ENCODE data around the gene OSBPL7.

DNA sequence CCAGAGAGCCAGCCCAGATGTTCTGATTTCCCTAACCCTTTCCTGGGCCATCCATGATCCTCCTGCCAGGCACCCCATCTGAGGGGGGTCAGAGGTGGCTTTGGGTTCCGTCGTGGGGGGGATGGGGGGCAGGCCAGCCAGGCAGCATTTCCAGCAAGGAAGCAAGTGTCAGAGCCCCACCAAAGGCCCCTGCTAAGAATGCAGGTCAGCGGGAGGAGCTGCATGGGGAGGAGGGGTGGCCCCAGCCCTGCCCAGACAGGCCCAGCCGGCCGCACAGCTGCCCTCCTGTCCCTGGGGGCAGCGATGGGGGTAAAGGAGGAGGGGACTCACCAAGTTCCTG lies 21.8 kb upstream of the OSBPL7 start:
- TF ChIP-seq, protein P1, sequence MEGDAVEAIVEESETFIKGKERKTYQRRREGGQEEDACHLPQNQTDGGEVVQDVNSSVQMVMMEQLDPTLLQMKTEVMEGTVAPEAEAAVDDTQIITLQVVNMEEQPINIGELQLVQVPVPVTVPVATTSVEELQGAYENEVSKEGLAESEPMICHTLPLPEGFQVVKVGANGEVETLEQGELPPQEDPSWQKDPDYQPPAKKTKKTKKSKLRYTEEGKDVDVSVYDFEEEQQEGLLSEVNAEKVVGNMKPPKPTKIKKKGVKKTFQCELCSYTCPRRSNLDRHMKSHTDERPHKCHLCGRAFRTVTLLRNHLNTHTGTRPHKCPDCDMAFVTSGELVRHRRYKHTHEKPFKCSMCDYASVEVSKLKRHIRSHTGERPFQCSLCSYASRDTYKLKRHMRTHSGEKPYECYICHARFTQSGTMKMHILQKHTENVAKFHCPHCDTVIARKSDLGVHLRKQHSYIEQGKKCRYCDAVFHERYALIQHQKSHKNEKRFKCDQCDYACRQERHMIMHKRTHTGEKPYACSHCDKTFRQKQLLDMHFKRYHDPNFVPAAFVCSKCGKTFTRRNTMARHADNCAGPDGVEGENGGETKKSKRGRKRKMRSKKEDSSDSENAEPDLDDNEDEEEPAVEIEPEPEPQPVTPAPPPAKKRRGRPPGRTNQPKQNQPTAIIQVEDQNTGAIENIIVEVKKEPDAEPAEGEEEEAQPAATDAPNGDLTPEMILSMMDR (IDR thresholded peaks at IDR 0.05; ENCODE audit: extremely low read depth in 1 of 2, insufficient read depth in 1 of 2, low read depth in 1 of 2, low read length in 2 of 2) = no peak
- no peak for TF ChIP-seq EZH2 (IDR thresholded peaks at IDR 0.05; ENCODE audit: borderline replicate concordance, low read depth, low read length, severe bottlenecking)
- TF ChIP-seq, protein P2, sequence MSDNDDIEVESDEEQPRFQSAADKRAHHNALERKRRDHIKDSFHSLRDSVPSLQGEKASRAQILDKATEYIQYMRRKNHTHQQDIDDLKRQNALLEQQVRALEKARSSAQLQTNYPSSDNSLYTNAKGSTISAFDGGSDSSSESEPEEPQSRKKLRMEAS (IDR thresholded peaks at IDR 0.05; ENCODE audit: insufficient read depth, insufficient read length) = no peak
- TF ChIP-seq POLR2AphosphoS5 (IDR thresholded peaks at IDR 0.05; ENCODE audit: insufficient read depth, low read depth, low read length) = no peak
- no peak for TF ChIP-seq POLR2A (IDR thresholded peaks at IDR 0.05; ENCODE audit: low read depth, low read length)
- TF ChIP-seq MYC (IDR thresholded peaks at IDR 0.05; ENCODE audit: low read depth, low read length) = no peak
- TF ChIP-seq JUN (IDR thresholded peaks at IDR 0.05; ENCODE audit: borderline replicate concordance, insufficient read depth, insufficient read length, low read depth) = no peak
